NB4 (cell line): ENCODE measurements around the gene HDAC4.
A peak's percentile ranks its signal among the peaks of the same experiment; 100 is the strongest.

Source experiments
- DNase-seq: peaks from one replicate; pipeline ENCODE4 v3.0.0; 2010; ENCODE audit warnings: low read depth
- H3K4me3 ChIP-seq: one replicate; pipeline ENCODE4 v1.5.1; 2011; ENCODE audit warnings: mild to moderate bottlenecking, low read depth, low read length, moderate library complexity
- MYC ChIP-seq: IDR thresholded peaks from 2 replicates; pipeline ENCODE4 v1.6.1; 2011; ENCODE audit warnings: low read depth, low read length
- POLR2A ChIP-seq: IDR thresholded peaks from 2 replicates; pipeline ENCODE4 v1.6.1; 2011; ENCODE audit warnings: mild to moderate bottlenecking; ENCODE audit not compliant: insufficient read length; ENCODE audit errors: extremely low read depth
- TF ChIP-seq, protein P1 (sequence below): IDR thresholded peaks from 2 replicates; pipeline ENCODE4 v1.6.1; 2011; ENCODE audit warnings: low read depth, low read length
- TF ChIP-seq, protein P2 (sequence below): IDR thresholded peaks from one replicate; pipeline ENCODE4 v1.5.1; 2012; ENCODE audit warnings: low read depth, low read length

The HDAC4 gene

DNA sequence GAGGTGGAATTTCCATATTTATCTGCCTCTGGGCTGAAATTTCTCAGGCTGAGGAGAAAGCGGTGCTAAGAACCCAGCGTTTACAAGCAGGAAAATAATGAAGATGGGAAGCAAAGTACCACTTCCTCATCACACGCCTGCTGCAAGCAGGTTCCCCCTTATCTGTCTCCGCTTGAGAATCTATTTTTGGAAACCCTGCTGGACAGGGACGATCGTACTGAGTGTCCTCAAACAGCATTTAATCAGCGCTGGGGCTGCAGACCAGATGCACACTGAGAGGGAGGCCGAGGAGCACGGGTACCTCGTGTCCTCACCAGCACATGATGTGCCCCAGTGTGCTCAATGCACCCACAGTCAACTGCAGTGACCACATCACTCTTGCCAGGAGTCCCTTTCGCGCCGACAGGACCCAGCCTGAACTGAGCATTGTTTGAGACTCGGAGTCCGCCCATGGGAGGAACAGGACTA is 160.4 kb downstream of the HDAC4 start:
- TF ChIP-seq, protein P1, sequence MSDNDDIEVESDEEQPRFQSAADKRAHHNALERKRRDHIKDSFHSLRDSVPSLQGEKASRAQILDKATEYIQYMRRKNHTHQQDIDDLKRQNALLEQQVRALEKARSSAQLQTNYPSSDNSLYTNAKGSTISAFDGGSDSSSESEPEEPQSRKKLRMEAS: peak; percentile 55; the same call in 1 of the 2 replicates
- TF ChIP-seq, protein P2, sequence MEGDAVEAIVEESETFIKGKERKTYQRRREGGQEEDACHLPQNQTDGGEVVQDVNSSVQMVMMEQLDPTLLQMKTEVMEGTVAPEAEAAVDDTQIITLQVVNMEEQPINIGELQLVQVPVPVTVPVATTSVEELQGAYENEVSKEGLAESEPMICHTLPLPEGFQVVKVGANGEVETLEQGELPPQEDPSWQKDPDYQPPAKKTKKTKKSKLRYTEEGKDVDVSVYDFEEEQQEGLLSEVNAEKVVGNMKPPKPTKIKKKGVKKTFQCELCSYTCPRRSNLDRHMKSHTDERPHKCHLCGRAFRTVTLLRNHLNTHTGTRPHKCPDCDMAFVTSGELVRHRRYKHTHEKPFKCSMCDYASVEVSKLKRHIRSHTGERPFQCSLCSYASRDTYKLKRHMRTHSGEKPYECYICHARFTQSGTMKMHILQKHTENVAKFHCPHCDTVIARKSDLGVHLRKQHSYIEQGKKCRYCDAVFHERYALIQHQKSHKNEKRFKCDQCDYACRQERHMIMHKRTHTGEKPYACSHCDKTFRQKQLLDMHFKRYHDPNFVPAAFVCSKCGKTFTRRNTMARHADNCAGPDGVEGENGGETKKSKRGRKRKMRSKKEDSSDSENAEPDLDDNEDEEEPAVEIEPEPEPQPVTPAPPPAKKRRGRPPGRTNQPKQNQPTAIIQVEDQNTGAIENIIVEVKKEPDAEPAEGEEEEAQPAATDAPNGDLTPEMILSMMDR: no peak
- peak; percentile 79 for DNase-seq
- H3K4me3 ChIP-seq: peak overlapping the region; percentile 1

DNA sequence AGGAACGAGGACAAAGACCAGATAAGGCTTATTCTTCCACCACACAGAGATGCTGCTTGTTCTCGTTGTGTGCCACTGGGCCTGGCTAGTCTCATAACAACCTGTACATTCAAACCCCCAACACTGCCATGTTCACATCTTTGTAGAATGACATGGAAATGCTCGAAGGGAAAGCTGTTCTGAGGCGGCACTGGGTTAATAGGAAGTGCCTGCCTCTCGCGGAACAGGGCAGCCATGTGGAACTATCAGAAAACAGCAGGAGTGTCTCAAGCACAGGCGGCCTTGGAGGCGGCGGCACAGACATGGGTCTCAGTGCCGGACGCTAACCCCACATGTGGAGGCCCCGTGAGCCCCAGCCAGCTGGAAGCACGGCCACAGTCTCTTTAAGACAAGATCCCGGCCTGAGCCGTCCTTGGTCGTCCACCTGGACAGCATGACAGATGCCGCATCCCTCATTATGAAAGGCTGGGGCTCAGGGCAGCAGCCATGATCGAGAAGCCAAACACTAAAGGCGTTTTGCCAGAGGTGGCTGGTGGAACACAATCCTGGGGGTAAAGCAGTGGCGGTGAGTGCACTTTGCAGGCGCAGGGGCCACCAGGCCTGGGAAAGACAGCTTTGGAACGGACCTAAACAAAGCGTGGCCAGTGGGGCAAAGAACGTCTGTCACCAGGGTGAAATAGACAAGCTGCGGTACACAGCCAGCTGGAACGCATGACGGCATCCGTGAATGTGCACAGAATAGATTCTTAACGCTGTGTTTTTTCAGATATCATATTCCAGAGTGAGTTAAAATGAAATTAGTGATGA is 161.0 kb downstream of the HDAC4 start:
- DNase-seq: no peak
- H3K4me3 ChIP-seq: no peak overlapping the region
- no peak for TF ChIP-seq MYC
- TF ChIP-seq POLR2A: no peak
- TF ChIP-seq, protein P1: no peak
- TF ChIP-seq, protein P2: no peak

DNA sequence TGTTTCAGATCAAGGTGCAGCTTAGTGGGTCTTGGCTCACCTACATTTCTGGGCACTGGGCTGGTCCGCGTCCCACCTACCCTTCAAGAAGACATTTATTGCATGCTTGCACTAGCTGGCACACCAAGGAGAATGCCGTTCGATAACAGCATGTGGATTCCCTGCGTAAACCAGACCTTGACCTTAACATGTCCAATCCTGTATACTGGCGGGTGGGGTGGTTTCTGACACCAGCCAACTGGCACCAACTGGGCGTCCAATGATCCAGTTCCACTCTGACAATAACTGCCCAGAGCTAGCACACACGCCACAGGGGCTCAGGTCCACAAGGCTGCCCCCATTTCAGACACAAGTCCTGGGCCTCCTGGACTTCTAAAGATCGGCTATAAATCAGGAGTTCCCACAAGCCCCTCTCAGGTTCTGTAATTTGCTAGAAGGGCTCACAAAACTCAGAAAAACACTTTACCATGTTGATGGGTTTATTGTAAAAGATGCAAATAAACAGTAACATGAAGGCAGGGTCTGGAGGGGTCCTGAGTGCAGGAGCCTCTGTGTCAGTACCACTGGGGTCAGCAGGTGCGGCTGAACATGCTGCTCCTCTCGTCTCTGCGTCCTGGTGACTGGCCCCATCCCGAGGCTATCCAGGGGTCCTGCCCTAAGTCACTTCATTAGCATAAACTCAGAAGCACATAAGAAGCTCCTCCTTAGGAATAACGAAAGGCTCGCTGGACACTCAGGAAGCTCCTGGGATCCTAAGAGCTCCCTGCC is 161.8 kb downstream of the HDAC4 start:
- no peak for DNase-seq
- TF ChIP-seq, protein P1: no peak
- TF ChIP-seq MYC (no peak), POLR2A (no peak)
- TF ChIP-seq, protein P2: no peak
- no peak overlapping the region for H3K4me3 ChIP-seq

DNA sequence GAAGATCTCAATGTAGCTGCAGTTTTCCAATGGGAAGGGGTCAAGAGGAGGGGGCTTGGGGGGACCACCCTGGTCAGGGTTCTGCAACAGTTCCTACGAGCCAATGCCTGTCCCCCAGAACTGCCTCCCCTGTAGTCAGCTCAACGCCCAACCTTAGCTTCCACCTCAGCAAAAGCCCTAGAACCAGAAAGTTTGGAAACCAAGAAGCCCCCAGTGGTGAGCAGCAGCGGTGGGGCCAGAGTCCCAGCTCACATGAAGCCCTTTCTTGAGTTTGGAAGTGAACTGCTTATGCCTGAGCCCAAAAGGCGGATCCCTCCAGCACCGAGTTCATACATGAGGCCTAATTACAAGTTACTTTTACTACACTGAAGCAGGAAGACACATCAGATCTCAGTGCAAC is 162.4 kb downstream of the HDAC4 start:
- no peak overlapping the region for H3K4me3 ChIP-seq
- TF ChIP-seq POLR2A (no peak), MYC (no peak)
- TF ChIP-seq, protein P1: no peak
- TF ChIP-seq, protein P2: no peak
- no peak for DNase-seq

DNA sequence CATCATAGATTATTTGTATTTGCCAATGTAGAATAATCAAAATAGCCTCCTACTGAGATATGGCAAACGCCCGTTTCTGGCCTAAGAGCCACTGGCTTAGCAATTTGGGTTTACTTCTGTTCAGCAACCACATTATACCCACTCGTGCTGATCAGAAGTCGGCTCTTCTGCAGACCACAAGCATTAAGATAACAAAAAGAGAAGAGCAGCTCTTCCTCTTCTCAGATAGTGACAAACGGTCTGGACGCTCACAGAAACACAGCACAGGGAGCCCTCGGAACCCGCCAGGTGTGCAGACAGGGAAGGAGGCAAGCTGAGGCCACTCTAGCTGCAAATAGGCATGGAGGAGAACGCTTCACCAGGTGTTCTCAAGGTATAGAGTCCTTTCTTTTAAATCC is 164.0 kb downstream of the HDAC4 start:
- TF ChIP-seq, protein P2: no peak
- TF ChIP-seq, protein P1: peak; percentile 43; the same call in 1 of the 2 replicates
- TF ChIP-seq MYC: no peak; the same call in 1 of the 2 replicates
- H3K4me3 ChIP-seq: no peak overlapping the region
- DNase-seq: peak; percentile 77
